ENCODE data around the gene HSD17B14. TPM values are rescaled to one million over a fixed set of nuclear protein-coding genes. Genes with fewer than 3 reads are reported as not detected.

Gene HSD17B14
- total RNA-seq, 1 experiment from 2014 or later = 3.9 TPM

DNA sequence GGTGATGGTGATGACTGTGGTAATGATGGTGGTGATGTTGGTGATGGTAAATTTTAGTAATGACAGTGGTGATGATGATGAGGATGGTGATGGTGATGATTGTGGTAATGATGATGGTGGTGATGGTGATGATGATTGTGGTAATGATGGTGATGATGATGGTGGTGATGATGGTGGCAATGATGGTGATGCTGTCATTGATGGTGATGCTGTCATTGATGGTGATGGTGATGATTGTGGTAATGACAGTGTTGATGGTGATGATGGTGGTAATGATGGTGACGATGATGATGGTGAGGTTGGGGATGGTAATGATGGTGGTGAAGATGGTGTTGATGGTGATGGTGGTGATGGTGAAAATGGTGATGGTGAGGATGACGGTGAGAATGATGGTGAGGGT, 13.8 kb downstream of the HSD17B14 start:
- H3K79me2 ChIP-seq (ENCODE audit: insufficient read depth, low read length) = no peaks in the 10 kb centered on the region
- peaks cover 19% of the 10 kb centered on the region in 2 experiments for H3K4me1 ChIP-seq (ENCODE audit: control insufficient read depth in 1 of 2, insufficient read depth in 2 of 2, low read length in 2 of 2)
- no peaks in the 10 kb centered on the region for H3K27me3 ChIP-seq (ENCODE audit: insufficient read depth, low read length)
- no TSS peak for BruUV-seq (replicated peaks)
- no peaks in the 10 kb centered on the region for H3K9me2 ChIP-seq (ENCODE audit: insufficient read depth)
- ATAC-seq (no peak), DNase-seq (ENCODE audit: low read depth, low spot score) (no peak)
- TF ChIP-seq, protein P1, sequence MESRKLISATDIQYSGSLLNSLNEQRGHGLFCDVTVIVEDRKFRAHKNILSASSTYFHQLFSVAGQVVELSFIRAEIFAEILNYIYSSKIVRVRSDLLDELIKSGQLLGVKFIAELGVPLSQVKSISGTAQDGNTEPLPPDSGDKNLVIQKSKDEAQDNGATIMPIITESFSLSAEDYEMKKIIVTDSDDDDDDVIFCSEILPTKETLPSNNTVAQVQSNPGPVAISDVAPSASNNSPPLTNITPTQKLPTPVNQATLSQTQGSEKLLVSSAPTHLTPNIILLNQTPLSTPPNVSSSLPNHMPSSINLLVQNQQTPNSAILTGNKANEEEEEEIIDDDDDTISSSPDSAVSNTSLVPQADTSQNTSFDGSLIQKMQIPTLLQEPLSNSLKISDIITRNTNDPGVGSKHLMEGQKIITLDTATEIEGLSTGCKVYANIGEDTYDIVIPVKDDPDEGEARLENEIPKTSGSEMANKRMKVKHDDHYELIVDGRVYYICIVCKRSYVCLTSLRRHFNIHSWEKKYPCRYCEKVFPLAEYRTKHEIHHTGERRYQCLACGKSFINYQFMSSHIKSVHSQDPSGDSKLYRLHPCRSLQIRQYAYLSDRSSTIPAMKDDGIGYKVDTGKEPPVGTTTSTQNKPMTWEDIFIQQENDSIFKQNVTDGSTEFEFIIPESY (IDR thresholded peaks at IDR 0.05; ENCODE audit: extremely low read depth, insufficient replicate concordance, low read length) = no peak
- TF ChIP-seq FOSL1 (IDR thresholded peaks at IDR 0.05; ENCODE audit: low read depth) (no peak), EZH2phosphoT487 (IDR thresholded peaks at IDR 0.05; ENCODE audit: borderline replicate concordance) (no peak), ELF1 (IDR thresholded peaks at IDR 0.05; ENCODE audit: borderline replicate concordance, low read depth) (no peak), ZNF274 (IDR thresholded peaks at IDR 0.05; ENCODE audit: low read depth, low read length) (no peak), JUND (IDR thresholded peaks at IDR 0.05) (no peak), TCF7L2 (IDR thresholded peaks at IDR 0.05; ENCODE audit: borderline replicate concordance, extremely low read depth, insufficient read depth, insufficient read length) (no peak), EZH2 (IDR thresholded peaks at IDR 0.05) (no peak), SRF (IDR thresholded peaks at IDR 0.05; ENCODE audit: low read depth) (no peak), YY1 (IDR thresholded peaks at IDR 0.05; ENCODE audit: extremely low read depth, insufficient replicate concordance, low read depth, low read length) (no peak), CBX3 (IDR thresholded peaks at IDR 0.05; ENCODE audit: low read depth) (no peak), POLR2A (IDR thresholded peaks at IDR 0.05; ENCODE audit: borderline replicate concordance, extremely low read depth, insufficient read depth, insufficient read length) (no peak), SIN3A (IDR thresholded peaks at IDR 0.05; ENCODE audit: low read depth) (no peak), EGR1 (IDR thresholded peaks at IDR 0.05; ENCODE audit: low read depth) (no peak)
- TF ChIP-seq, protein P2, sequence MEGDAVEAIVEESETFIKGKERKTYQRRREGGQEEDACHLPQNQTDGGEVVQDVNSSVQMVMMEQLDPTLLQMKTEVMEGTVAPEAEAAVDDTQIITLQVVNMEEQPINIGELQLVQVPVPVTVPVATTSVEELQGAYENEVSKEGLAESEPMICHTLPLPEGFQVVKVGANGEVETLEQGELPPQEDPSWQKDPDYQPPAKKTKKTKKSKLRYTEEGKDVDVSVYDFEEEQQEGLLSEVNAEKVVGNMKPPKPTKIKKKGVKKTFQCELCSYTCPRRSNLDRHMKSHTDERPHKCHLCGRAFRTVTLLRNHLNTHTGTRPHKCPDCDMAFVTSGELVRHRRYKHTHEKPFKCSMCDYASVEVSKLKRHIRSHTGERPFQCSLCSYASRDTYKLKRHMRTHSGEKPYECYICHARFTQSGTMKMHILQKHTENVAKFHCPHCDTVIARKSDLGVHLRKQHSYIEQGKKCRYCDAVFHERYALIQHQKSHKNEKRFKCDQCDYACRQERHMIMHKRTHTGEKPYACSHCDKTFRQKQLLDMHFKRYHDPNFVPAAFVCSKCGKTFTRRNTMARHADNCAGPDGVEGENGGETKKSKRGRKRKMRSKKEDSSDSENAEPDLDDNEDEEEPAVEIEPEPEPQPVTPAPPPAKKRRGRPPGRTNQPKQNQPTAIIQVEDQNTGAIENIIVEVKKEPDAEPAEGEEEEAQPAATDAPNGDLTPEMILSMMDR (IDR thresholded peaks at IDR 0.05 in 2 of 3, conservative IDR thresholded peaks at IDR 0.05 in 1 of 3; ENCODE audit: borderline replicate concordance in 1 of 3, insufficient read depth in 1 of 3, low read depth in 2 of 3, low read length in 2 of 3) = no peak
- TF ChIP-seq, protein P3, sequence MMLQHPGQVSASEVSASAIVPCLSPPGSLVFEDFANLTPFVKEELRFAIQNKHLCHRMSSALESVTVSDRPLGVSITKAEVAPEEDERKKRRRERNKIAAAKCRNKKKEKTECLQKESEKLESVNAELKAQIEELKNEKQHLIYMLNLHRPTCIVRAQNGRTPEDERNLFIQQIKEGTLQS (IDR thresholded peaks at IDR 0.05) = no peak
- TF ChIP-seq, protein P4, sequence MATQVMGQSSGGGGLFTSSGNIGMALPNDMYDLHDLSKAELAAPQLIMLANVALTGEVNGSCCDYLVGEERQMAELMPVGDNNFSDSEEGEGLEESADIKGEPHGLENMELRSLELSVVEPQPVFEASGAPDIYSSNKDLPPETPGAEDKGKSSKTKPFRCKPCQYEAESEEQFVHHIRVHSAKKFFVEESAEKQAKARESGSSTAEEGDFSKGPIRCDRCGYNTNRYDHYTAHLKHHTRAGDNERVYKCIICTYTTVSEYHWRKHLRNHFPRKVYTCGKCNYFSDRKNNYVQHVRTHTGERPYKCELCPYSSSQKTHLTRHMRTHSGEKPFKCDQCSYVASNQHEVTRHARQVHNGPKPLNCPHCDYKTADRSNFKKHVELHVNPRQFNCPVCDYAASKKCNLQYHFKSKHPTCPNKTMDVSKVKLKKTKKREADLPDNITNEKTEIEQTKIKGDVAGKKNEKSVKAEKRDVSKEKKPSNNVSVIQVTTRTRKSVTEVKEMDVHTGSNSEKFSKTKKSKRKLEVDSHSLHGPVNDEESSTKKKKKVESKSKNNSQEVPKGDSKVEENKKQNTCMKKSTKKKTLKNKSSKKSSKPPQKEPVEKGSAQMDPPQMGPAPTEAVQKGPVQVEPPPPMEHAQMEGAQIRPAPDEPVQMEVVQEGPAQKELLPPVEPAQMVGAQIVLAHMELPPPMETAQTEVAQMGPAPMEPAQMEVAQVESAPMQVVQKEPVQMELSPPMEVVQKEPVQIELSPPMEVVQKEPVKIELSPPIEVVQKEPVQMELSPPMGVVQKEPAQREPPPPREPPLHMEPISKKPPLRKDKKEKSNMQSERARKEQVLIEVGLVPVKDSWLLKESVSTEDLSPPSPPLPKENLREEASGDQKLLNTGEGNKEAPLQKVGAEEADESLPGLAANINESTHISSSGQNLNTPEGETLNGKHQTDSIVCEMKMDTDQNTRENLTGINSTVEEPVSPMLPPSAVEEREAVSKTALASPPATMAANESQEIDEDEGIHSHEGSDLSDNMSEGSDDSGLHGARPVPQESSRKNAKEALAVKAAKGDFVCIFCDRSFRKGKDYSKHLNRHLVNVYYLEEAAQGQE (IDR thresholded peaks at IDR 0.05; ENCODE audit: low read depth) = no peak
- POLR2A ChIA-PET = no interaction called here
- no peaks in the 10 kb centered on the region for H3K36me3 ChIP-seq (ENCODE audit: control insufficient read depth in 1 of 2, insufficient read depth in 2 of 2, low read length in 2 of 2)
- no peak overlapping the region for H3K9ac ChIP-seq (ENCODE audit: low read length)
- H3K27ac ChIP-seq (ENCODE audit: low read depth, low read length) = no peak overlapping the region
- no peak overlapping the region for H3K4me2 ChIP-seq (ENCODE audit: low read length)
- RAD21 ChIA-PET (ENCODE audit: low non-redundant PET in 1 of 2, low total read pairs in 2 of 2, uncharacterized antibody in 2 of 2, unreplicated experiment in 2 of 2) = no interaction called here
- no peaks in the 10 kb centered on the region for H3K9me3 ChIP-seq (ENCODE audit: control insufficient read depth in 1 of 2, insufficient read depth in 1 of 2, low read depth in 1 of 2, low read length in 2 of 2)
- H4K20me1 ChIP-seq (ENCODE audit: insufficient read depth) = no peaks in the 10 kb centered on the region
- no peak overlapping the region for H2AFZ ChIP-seq (ENCODE audit: low read depth, low read length, poor library complexity, severe bottlenecking)
- H3K4me3 ChIP-seq (replicated peaks in 1 of 2; ENCODE audit: low read depth in 1 of 2, low read length in 2 of 2) = no peak overlapping the region
- intact Hi-C loops (cut with micrococcal nuclease) = no loop called here
- CTCF ChIA-PET = no interaction called here

Data from HCT116 (cell line).